ENCODE results near the gene THRAP3.

DNA sequence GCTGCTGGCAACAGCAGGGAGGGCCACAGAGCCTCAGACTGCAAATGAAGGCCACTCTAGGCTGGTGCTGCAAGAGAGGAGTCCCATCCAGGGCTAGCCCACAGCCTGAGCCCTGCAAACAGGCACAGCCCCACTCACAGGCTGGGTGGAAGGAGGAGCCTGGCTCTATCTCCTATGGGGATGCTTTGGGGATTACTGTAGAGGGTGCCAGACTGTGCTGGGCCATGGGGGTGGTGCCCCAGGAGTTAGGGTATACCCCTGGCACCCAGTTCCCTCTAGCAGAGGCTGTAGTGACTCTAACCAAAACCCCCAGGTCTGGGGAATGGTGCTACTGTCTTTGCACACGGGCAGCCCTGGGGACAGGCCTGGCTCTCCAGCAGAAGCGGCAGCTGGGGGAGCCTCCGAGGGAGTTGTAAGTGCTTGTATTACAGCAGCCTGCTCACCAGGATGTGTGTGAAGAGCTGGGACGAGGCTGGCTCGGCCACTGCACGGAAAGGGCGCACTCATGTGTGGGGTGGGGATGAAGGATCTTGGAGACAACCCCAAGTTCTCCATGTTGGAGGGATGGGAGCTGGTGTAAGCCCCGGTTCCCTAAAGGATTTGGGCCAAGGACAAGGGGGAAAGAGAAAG, 122.6 kb downstream of the THRAP3 start:
- TF ChIP-seq YY1 (IDR thresholded peaks at IDR 0.05; ENCODE audit: insufficient read depth, insufficient read length) = no peak
- no peak for TF ChIP-seq ZNF274 (IDR thresholded peaks at IDR 0.05; ENCODE audit: low read depth, low read length)
- no peak for TF ChIP-seq SUZ12 (IDR thresholded peaks at IDR 0.05; ENCODE audit: extremely low read depth, insufficient read depth, insufficient read length)
